A549 (cell line): ENCODE measurements around the gene PLXNA3. TPM values are rescaled to one million over a fixed set of nuclear protein-coding genes. Genes with fewer than 3 reads are reported as not detected.

Experiments used
- ATAC-seq, 2 experiments: fragments of 200-7000 bp in 1 of 2; fragments of >200 bp in 1 of 2; cut with Nextera tagmentation in 1 of 2; cut with Tn5 transposase in 1 of 2; 3 replicates each; pipeline versions ENCODE4 v1.8.0 to v1.9.1; 2018 to 2020; ENCODE audit warnings: mild to moderate bottlenecking in 1 of 2, moderate library complexity in 1 of 2
- CTCF ChIA-PET: fragments of 300-600 bp; sonication (Branson Sonifier 250); formaldehyde crosslinking; extraction: SDS; loops from one replicate; lab custom pipeline; 2021; ENCODE audit warnings: antibody characterized with exemption, inconsistent platforms; lab: Yijun Ruan, JAX
- POLR2A ChIA-PET: fragments of 350-600 bp; formaldehyde crosslinking; extraction: SDS; loops from one replicate; lab custom pipeline; 2021; ENCODE audit warnings: antibody characterized with exemption, inconsistent platforms; lab: Yijun Ruan, JAX
- DNase-seq, 2 experiments: peaks; one replicate each; pipeline versions ENCODE4 v3.0.0 to v3.0.0-alpha.2; 2011 to 2016; ENCODE audit warnings: low read depth in 1 of 2, low spot score in 1 of 2
- FAIRE-seq: peaks from 2 replicates; lab custom pipeline; 2011; peaks lifted over from hg19 to GRCh38; lab: Jason Lieb, UNC
- H3K27ac ChIP-seq, 2 experiments: fragments of >200 bp; sonication (Bioruptor Twin); formaldehyde crosslinking; 3 replicates each; pipeline ENCODE4 v1.5.1; 2016 to 2017
- H3K4me1 ChIP-seq: fragments of >200 bp; sonication (Bioruptor Twin); formaldehyde crosslinking; 3 replicates; pipeline ENCODE4 v1.6.1; 2016
- H3K4me2 ChIP-seq: fragments of >200 bp; sonication (Bioruptor Twin); formaldehyde crosslinking; 3 replicates; pipeline ENCODE4 v1.6.1; 2016
- H3K4me3 ChIP-seq: fragments of >200 bp; sonication (Bioruptor Twin); formaldehyde crosslinking; 3 replicates; pipeline ENCODE4 v1.5.1; 2016
- H3K9me3 ChIP-seq: fragments of >200 bp; sonication (Bioruptor Twin); formaldehyde crosslinking; 3 replicates; pipeline ENCODE4 v1.6.1; 2016
- BCL3 ChIP-seq: fragments of >200 bp; sonication (Bioruptor Twin); formaldehyde crosslinking; IDR thresholded peaks from 3 replicates; pipeline ENCODE4 v1.6.1; 2016
- BHLHE40 ChIP-seq: IDR thresholded peaks from 2 replicates; pipeline ENCODE4 v1.6.1; 2012; ENCODE audit warnings: low read depth, low read length, inconsistent platforms
- CEBPB ChIP-seq, 2 experiments: fragments of >200 bp in 1 of 2; sonication (Bioruptor Twin) in 1 of 2; formaldehyde crosslinking in 1 of 2; IDR thresholded peaks; 2 replicates each; pipeline ENCODE4 v1.6.1; 2012 to 2016
- CHD4 ChIP-seq: fragments of 200-600 bp; sonication (generic); IDR thresholded peaks from 2 replicates; pipeline ENCODE4 v1.6.1; 2016; ENCODE audit warnings: antibody characterized with exemption, mild to moderate bottlenecking, borderline replicate concordance
- CTCF ChIP-seq: fragments of >200 bp; sonication (Bioruptor Twin); formaldehyde crosslinking; IDR thresholded peaks from 3 replicates; pipeline ENCODE4 v1.5.1; 2016
- E2F6 ChIP-seq: IDR thresholded peaks from 2 replicates; pipeline ENCODE4 v1.6.1; 2012; ENCODE audit warnings: low read depth, borderline replicate concordance
- EHF ChIP-seq: fragments of 250-450 bp; sonication (Bioruptor Pico); IDR thresholded peaks from 2 replicates; pipeline ENCODE4 v1.5.0; 2020; ENCODE audit warnings: mild to moderate bottlenecking
- FOSL2 ChIP-seq, 2 experiments: fragments of 450-650 bp in 1 of 2; fragments of >200 bp in 1 of 2; sonication (Bioruptor Twin) in 1 of 2; formaldehyde crosslinking; IDR thresholded peaks; 2 replicates each; pipeline versions ENCODE4 v1.5.0 to v1.6.1; 2016 to 2020; ENCODE audit warnings: mild to moderate bottlenecking in 1 of 2, moderate library complexity in 1 of 2
- FOXS1 ChIP-seq: fragments of 250-450 bp; sonication (Bioruptor Pico); IDR thresholded peaks from 2 replicates; pipeline ENCODE4 v1.5.0; 2020; ENCODE audit warnings: mild to moderate bottlenecking, moderate library complexity
- HDAC2 ChIP-seq: fragments of 200-600 bp; sonication (generic); IDR thresholded peaks from 2 replicates; pipeline ENCODE4 v1.6.1; 2016
- HEYL ChIP-seq: fragments of 250-450 bp; sonication (Bioruptor Pico); IDR thresholded peaks from 2 replicates; pipeline ENCODE4 v1.8.0; 2021; ENCODE audit warnings: mild to moderate bottlenecking, moderate library complexity
- JUN ChIP-seq, 2 experiments: fragments of >200 bp; sonication (Bioruptor Twin); formaldehyde crosslinking; IDR thresholded peaks; 2 replicates in 1 of 2; 3 replicates in 1 of 2; pipeline ENCODE4 v1.6.1; 2016 to 2017
- MAX ChIP-seq: IDR thresholded peaks from 2 replicates; pipeline ENCODE4 v1.6.1; 2012
- NPAS2 ChIP-seq: fragments of 250-450 bp; sonication (Bioruptor Pico); IDR thresholded peaks from 2 replicates; pipeline ENCODE4 v1.8.0; 2022; ENCODE audit warnings: mild to moderate bottlenecking, moderate library complexity, borderline replicate concordance
- PBX3 ChIP-seq: IDR thresholded peaks from 2 replicates; pipeline ENCODE4 v1.6.1; 2012
- PHF8 ChIP-seq: fragments of 200-600 bp; sonication (generic); IDR thresholded peaks from 2 replicates; pipeline ENCODE4 v1.6.1; 2016; ENCODE audit warnings: low read depth, mild to moderate bottlenecking, antibody characterized with exemption, moderate library complexity, borderline replicate concordance
- POLR2A ChIP-seq: IDR thresholded peaks from 2 replicates; pipeline ENCODE4 v1.6.1; 2012; ENCODE audit warnings: mild to moderate bottlenecking, low read length
- POLR2AphosphoS2 ChIP-seq: conservative IDR thresholded peaks from 2 replicates; pipeline ENCODE4 v1.6.1; 2012; ENCODE audit warnings: low read length, improper control_type of control experiment, inconsistent platforms
- RNF2 ChIP-seq: fragments of 200-600 bp; sonication (generic); IDR thresholded peaks from 2 replicates; pipeline ENCODE4 v1.6.1; 2016; ENCODE audit warnings: low read depth, mild to moderate bottlenecking, antibody characterized with exemption, moderate library complexity, borderline replicate concordance
- SMC3 ChIP-seq: fragments of >200 bp; sonication (Bioruptor Twin); formaldehyde crosslinking; IDR thresholded peaks from 3 replicates; pipeline ENCODE4 v1.6.1; 2018; ENCODE audit warnings: inconsistent platforms
- ZFP36 ChIP-seq: fragments of 450-650 bp; IDR thresholded peaks from 2 replicates; pipeline ENCODE4 v1.6.1; 2014; ENCODE audit warnings: borderline replicate concordance; ENCODE audit not compliant: partially characterized antibody
- ZNF302 ChIP-seq: fragments of 250-450 bp; sonication (Bioruptor Pico); IDR thresholded peaks from 2 replicates; pipeline ENCODE4 v1.9.0; 2021; ENCODE audit warnings: inconsistent platforms, mild to moderate bottlenecking, moderate library complexity
- ZSCAN20 ChIP-seq: fragments of 250-450 bp; sonication (Bioruptor Pico); IDR thresholded peaks from 2 replicates; pipeline ENCODE4 v1.8.0; 2022; ENCODE audit warnings: mild to moderate bottlenecking, moderate library complexity
- WGBS: methylation state at CpG from one replicate; pipeline ENCODE4 v1.1.6; 2017; ENCODE audit errors: missing lambda C conversion rate; 5-methylcytosine and 5-hydroxymethylcytosine counted together
- polyA plus RNA-seq, 4 experiments: library from polyadenylated mRNA; depleted of rRNA in 3 of 4; stranded (reverse); fragments of >200 nt; fragmentation: RNase III in 1 of 4; extraction: RNeasy Plus Mini Kit Qiagen cat#74134 plus additional on column Dnase treatment in 1 of 4; gene quantifications; 2 replicates in 3 of 4; 3 replicates in 1 of 4; pipeline ENCODE4 v1.2.3, GENCODE V29; 2011 to 2017

PLXNA3 gene
- polyA plus RNA-seq, 2 of the 4 experiments (the other 2 are of a cell fraction): 3.4 to 10.1 TPM

GRCh38 chrX:154513716-154514115, 55.6 kb downstream of the PLXNA3 start:
- H3K4me3 ChIP-seq: no peak overlapping the region
- CTCF ChIA-PET: interaction anchor here (0.8 kb wide), 1 partner anchor 140 kb away, joined by 3 read pairs; no protein-coding TSS in a partner anchor

GRCh38 chrX:154515090-154515965, 57.2 kb downstream of the PLXNA3 start:
- no peaks in the 10 kb centered on the region for H3K9me3 ChIP-seq
- FAIRE-seq: no peak
- peak; percentile 5 to 9; a peak in 5 of 6 replicates for ATAC-seq
- peak overlapping the region; percentile 69 for H3K4me3 ChIP-seq
- no peak for DNase-seq
- ChIA-PET POLR2A (interaction anchor here (0.9 to 1.3 kb wide), 4 partner anchors 16 to 142 kb away, joined by 3 to 6 read pairs (median 4); partner anchors contain the start of gene SLC10A3), CTCF (interaction anchor here (0.6 to 1.6 kb wide), 3 partner anchors 12 to 14 kb away, joined by 3 to 5 read pairs (median 3); no protein-coding TSS in a partner anchor)
- TF ChIP-seq BCL3 (0 out of 3 replicates have a peak, but pooled peaks have one; percentile 3), CTCF (no peak)
- H3K4me2 ChIP-seq: peak overlapping the region; percentile 75
- peaks cover 10% of the 10 kb centered on the region; the same call in 2 of the 3 replicates for H3K4me1 ChIP-seq
- WGBS: 39% methylated on average over 19 of the region's 34 CpGs
- H3K27ac ChIP-seq: peak overlapping the region; percentile 86 to 91

More at GRCh38 chrX:154513716-154514115, 55.6 kb downstream of the PLXNA3 start:
- H3K4me2 ChIP-seq: no peak overlapping the region
- ATAC-seq: no peak
- TF ChIP-seq NPAS2 (CRISPR knock-in tag) (no peak), POLR2A (no peak), EHF (no peak), ZFP36 (no peak), FOSL2 (IDR thresholded peaks at IDR 0.05) (no peak), FOSL2 (CRISPR knock-in tag; IDR thresholded peaks at IDR 0.05) (no peak), SMC3 (no peak), ZSCAN20 (CRISPR knock-in tag) (no peak), HDAC2 (no peak), HEYL (no peak), MAX (no peak), RNF2 (no peak)
- TF ChIP-seq, all 56 proteins: peak for 0
- H3K9me3 ChIP-seq: no peaks in the 10 kb centered on the region
- no peak for FAIRE-seq
- no peak overlapping the region for H3K27ac ChIP-seq
- H3K4me1 ChIP-seq: peaks cover 10% of the 10 kb centered on the region; the same call in 2 of the 3 replicates
- 100% methylated on average over 2 of the region's 2 CpGs for WGBS
- POLR2A ChIA-PET: interaction anchor here (0.6 kb wide), 1 partner anchor 23 kb away, joined by 4 read pairs; the partner anchor contains the start of gene SLC10A3
- DNase-seq: no peak

- FAIRE-seq (peak; percentile 97), ATAC-seq (peak; percentile 84 to 92), DNase-seq (peak; percentile 45 to 92)
- H3K4me2 ChIP-seq: peak within 1 kb of the TSS; percentile 79
- H3K4me1 ChIP-seq: peaks cover 10% of the 10 kb centered on the region; the same call in 2 of the 3 replicates
- H3K27ac ChIP-seq: peak within 1 kb of the TSS; percentile 86 to 91
- H3K9me3 ChIP-seq: no peaks in the 10 kb centered on the region
- H3K4me3 ChIP-seq: peak within 1 kb of the TSS; percentile 69
- 13% methylated on average over 3 of the region's 59 CpGs for whole genome bisulfite sequencing
- CTCF ChIA-PET: interaction anchor here (1.6 to 2.4 kb wide), 3 partner anchors 10 to 143 kb away, joined by 3 to 8 read pairs (median 5); no protein-coding TSS in a partner anchor
- POLR2A ChIA-PET: interaction anchor here (0.6 to 1.3 kb wide), 5 partner anchors 9 to 143 kb away, joined by 3 to 6 read pairs (median 4); partner anchors contain the start of gene SLC10A3
- 0 out of 2 replicates have a peak, but pooled peaks have one; percentile 35 for TF ChIP-seq E2F6
- peak; percentile 73; the same call in 1 of the 2 replicates for TF ChIP-seq PHF8
- no peak for TF ChIP-seq PBX3
- peak; percentile 51; the same call in 1 of the 3 replicates for TF ChIP-seq BCL3
- TF ChIP-seq POLR2AphosphoS2: peak; percentile 84; the same call in 1 of the 2 replicates
- TF ChIP-seq JUN (IDR thresholded peaks at IDR 0.05): peak in 1 of 2 experiments; percentile 49; a peak in 1 of 5 replicates
- TF ChIP-seq CEBPB (IDR thresholded peaks at IDR 0.05): no peak
- TF ChIP-seq CHD4: no peak
- no peak for TF ChIP-seq FOXS1 (CRISPR knock-in tag)
- peak; percentile 76 for TF ChIP-seq POLR2A
- TF ChIP-seq BHLHE40: no peak
- TF ChIP-seq ZNF302 (CRISPR knock-in tag): no peak
Measured at GRCh38 chrX:154515966-154516655, 58.0 kb downstream of the PLXNA3 start, which contains the start of gene FAM3A. Gene FAM3A (minus strand): TSS chrX:154516232. CDS start chrX:154515772, 460 bp downstream.
